ENCODE results near the gene ARAP3.
A peak's percentile ranks its signal among the peaks of the same experiment; 100 is the strongest.

The ARAP3 gene

GRCh38 chr5:141685591-141685990 lies 3.6 kb upstream of the ARAP3 start:
- H3K9me3 ChIP-seq (ENCODE audit: control insufficient read depth, low read length), result no peaks in the 10 kb centered on the region
- H3K27ac ChIP-seq (ENCODE audit: low read depth, low read length, severe bottlenecking), result no peak overlapping the region
- 89 to 100% methylated on average over 1 of the region's 1 CpG for WGBS, 2 experiments (ENCODE audit: insufficient coverage in 2 of 2)

GRCh38 chr5:141683596-141684141 lies 1.6 kb upstream of the ARAP3 start:
- H3K4me1 ChIP-seq (ENCODE audit: control insufficient read depth, insufficient read depth, low read length, poor library complexity, severe bottlenecking), result peaks cover 45% of the 10 kb centered on the region
- H3K36me3 ChIP-seq (ENCODE audit: control insufficient read depth, insufficient read depth, low read length), result peaks cover 11% of the 10 kb centered on the region
- no peak overlapping the region for H3K4me3 ChIP-seq (ENCODE audit: extremely low read depth, insufficient read depth, low read length, poor library complexity, severe bottlenecking)
- peak overlapping the region; percentile 46 for H3K27ac ChIP-seq (ENCODE audit: low read depth, low read length, severe bottlenecking)
- H3K9me3 ChIP-seq (ENCODE audit: control insufficient read depth, low read length), result no peaks in the 10 kb centered on the region

More at GRCh38 chr5:141685591-141685990, 3.6 kb upstream of the ARAP3 start:
- H3K4me3 ChIP-seq (ENCODE audit: extremely low read depth, insufficient read depth, low read length, poor library complexity, severe bottlenecking), result no peak overlapping the region
- peaks cover 42% of the 10 kb centered on the region for H3K4me1 ChIP-seq (ENCODE audit: control insufficient read depth, insufficient read depth, low read length, poor library complexity, severe bottlenecking)
- no peaks in the 10 kb centered on the region for H3K36me3 ChIP-seq (ENCODE audit: control insufficient read depth, insufficient read depth, low read length)

- WGBS, 2 experiments (ENCODE audit: insufficient coverage in 2 of 2), result 21 to 24% methylated on average over 2 of the region's 2 CpGs
- H3K27ac ChIP-seq (ENCODE audit: low read depth, low read length, severe bottlenecking), result peak overlapping the region; percentile 97
These were observed 735 bp downstream of the ARAP3 start for GRCh38 chr5:141681295-141681694.

GRCh38 chr5:141680751-141681201 lies 1.3 kb downstream of the ARAP3 start:
- 0% methylated on average over 2 of the region's 6 CpGs; no CpG with 5 or more reads in 1 of the 2 experiments for WGBS, 2 experiments (ENCODE audit: insufficient coverage in 2 of 2)
- H3K4me1 ChIP-seq (ENCODE audit: control insufficient read depth, insufficient read depth, low read length, poor library complexity, severe bottlenecking), result peaks cover 31% of the 10 kb centered on the region
- peak overlapping the region; percentile 97 for H3K27ac ChIP-seq (ENCODE audit: low read depth, low read length, severe bottlenecking)
- peak overlapping the region; percentile 50 for H3K4me3 ChIP-seq (ENCODE audit: extremely low read depth, insufficient read depth, low read length, poor library complexity, severe bottlenecking)
- peaks cover 28% of the 10 kb centered on the region for H3K36me3 ChIP-seq (ENCODE audit: control insufficient read depth, insufficient read depth, low read length)
- H3K9me3 ChIP-seq (ENCODE audit: control insufficient read depth, low read length), result no peaks in the 10 kb centered on the region

More at GRCh38 chr5:141681295-141681694, 735 bp downstream of the ARAP3 start:
- Histone ChIP-seq H3K9me3 (ENCODE audit: control insufficient read depth, low read length) (no peaks in the 10 kb centered on the region), H3K4me1 (ENCODE audit: control insufficient read depth, insufficient read depth, low read length, poor library complexity, severe bottlenecking) (peaks cover 31% of the 10 kb centered on the region), H3K36me3 (ENCODE audit: control insufficient read depth, insufficient read depth, low read length) (peaks cover 28% of the 10 kb centered on the region), H3K4me3 (ENCODE audit: extremely low read depth, insufficient read depth, low read length, poor library complexity, severe bottlenecking) (peak overlapping the region; percentile 50)

- 91 to 93% methylated on average over 16 of the region's 16 CpGs for WGBS, 2 experiments (ENCODE audit: insufficient coverage in 2 of 2)
- no peaks in the 10 kb centered on the region for H3K9me3 ChIP-seq (ENCODE audit: control insufficient read depth, low read length)
- H3K27ac ChIP-seq (ENCODE audit: low read depth, low read length, severe bottlenecking), result peak overlapping the region; percentile 97
- H3K4me3 ChIP-seq (ENCODE audit: extremely low read depth, insufficient read depth, low read length, poor library complexity, severe bottlenecking), result peak overlapping the region; percentile 50
- H3K4me1 ChIP-seq (ENCODE audit: control insufficient read depth, insufficient read depth, low read length, poor library complexity, severe bottlenecking), result peaks cover 31% of the 10 kb centered on the region
- peaks cover 29% of the 10 kb centered on the region for H3K36me3 ChIP-seq (ENCODE audit: control insufficient read depth, insufficient read depth, low read length)
These were observed 1.9 kb downstream of the ARAP3 start for GRCh38 chr5:141680178-141680577.

- Histone ChIP-seq H3K4me1 (ENCODE audit: control insufficient read depth, insufficient read depth, low read length, poor library complexity, severe bottlenecking) (peaks cover 13% of the 10 kb centered on the region), H3K27ac (ENCODE audit: low read depth, low read length, severe bottlenecking) (no peak overlapping the region), H3K36me3 (ENCODE audit: control insufficient read depth, insufficient read depth, low read length) (peaks cover 48% of the 10 kb centered on the region), H3K4me3 (ENCODE audit: extremely low read depth, insufficient read depth, low read length, poor library complexity, severe bottlenecking) (no peak overlapping the region), H3K9me3 (ENCODE audit: control insufficient read depth, low read length) (no peaks in the 10 kb centered on the region)
These were observed 4.6 kb downstream of the ARAP3 start for GRCh38 chr5:141677415-141677814.

GRCh38 chr5:141675672-141676071 lies 6.4 kb downstream of the ARAP3 start:
- Histone ChIP-seq H3K4me3 (ENCODE audit: extremely low read depth, insufficient read depth, low read length, poor library complexity, severe bottlenecking) (no peak overlapping the region), H3K27ac (ENCODE audit: low read depth, low read length, severe bottlenecking) (no peak overlapping the region), H3K36me3 (ENCODE audit: control insufficient read depth, insufficient read depth, low read length) (peaks cover 66% of the 10 kb centered on the region), H3K4me1 (ENCODE audit: control insufficient read depth, insufficient read depth, low read length, poor library complexity, severe bottlenecking) (peaks cover 10% of the 10 kb centered on the region), H3K9me3 (ENCODE audit: control insufficient read depth, low read length) (no peaks in the 10 kb centered on the region)
- WGBS, 2 experiments (ENCODE audit: insufficient coverage in 2 of 2), result 88 to 93% methylated on average over 4 of the region's 4 CpGs

GRCh38 chr5:141674747-141675146 lies 7.3 kb downstream of the ARAP3 start:
- H3K4me3 ChIP-seq (ENCODE audit: extremely low read depth, insufficient read depth, low read length, poor library complexity, severe bottlenecking), result no peak overlapping the region
- H3K27ac ChIP-seq (ENCODE audit: low read depth, low read length, severe bottlenecking), result no peak overlapping the region
- peaks cover 75% of the 10 kb centered on the region for H3K36me3 ChIP-seq (ENCODE audit: control insufficient read depth, insufficient read depth, low read length)
- 53 to 54% methylated on average over 4 to 5 of the region's 5 CpGs for WGBS, 2 experiments (ENCODE audit: insufficient coverage in 2 of 2)
- peaks cover 1% of the 10 kb centered on the region for H3K4me1 ChIP-seq (ENCODE audit: control insufficient read depth, insufficient read depth, low read length, poor library complexity, severe bottlenecking)
- no peaks in the 10 kb centered on the region for H3K9me3 ChIP-seq (ENCODE audit: control insufficient read depth, low read length)

- 84 to 92% methylated on average over 8 to 12 of the region's 19 CpGs for WGBS, 2 experiments (ENCODE audit: insufficient coverage in 2 of 2)
- H3K27ac ChIP-seq (ENCODE audit: low read depth, low read length, severe bottlenecking), result no peak overlapping the region
- no peaks in the 10 kb centered on the region for H3K9me3 ChIP-seq (ENCODE audit: control insufficient read depth, low read length)
- no peaks in the 10 kb centered on the region for H3K4me1 ChIP-seq (ENCODE audit: control insufficient read depth, insufficient read depth, low read length, poor library complexity, severe bottlenecking)
- H3K4me3 ChIP-seq (ENCODE audit: extremely low read depth, insufficient read depth, low read length, poor library complexity, severe bottlenecking), result no peak overlapping the region
- H3K36me3 ChIP-seq (ENCODE audit: control insufficient read depth, insufficient read depth, low read length), result peaks cover 74% of the 10 kb centered on the region
These were observed 8.9 kb downstream of the ARAP3 start for GRCh38 chr5:141672841-141673813.

- WGBS, 2 experiments (ENCODE audit: insufficient coverage in 2 of 2), result 94 to 95% methylated on average over 20 to 23 of the region's 23 CpGs
- Histone ChIP-seq H3K4me3 (ENCODE audit: extremely low read depth, insufficient read depth, low read length, poor library complexity, severe bottlenecking) (no peak overlapping the region), H3K36me3 (ENCODE audit: control insufficient read depth, insufficient read depth, low read length) (peaks cover 70% of the 10 kb centered on the region), H3K27ac (ENCODE audit: low read depth, low read length, severe bottlenecking) (no peak overlapping the region), H3K4me1 (ENCODE audit: control insufficient read depth, insufficient read depth, low read length, poor library complexity, severe bottlenecking) (no peaks in the 10 kb centered on the region), H3K9me3 (ENCODE audit: control insufficient read depth, low read length) (no peaks in the 10 kb centered on the region)
These were observed 9.8 kb downstream of the ARAP3 start for GRCh38 chr5:141672071-141672840.
